Measurements from ENCODE around the gene C16orf87. TPM values are rescaled to one million over a fixed set of nuclear protein-coding genes. Genes with fewer than 3 reads are reported as not detected.

Gene C16orf87
- total and polyA plus RNA-seq, 9 of the 15 experiments (the other 6 are each of a cell fraction or from before 2014, with no cell fraction given): 7.8 to 16.7 (median 10.5) TPM

DNA sequence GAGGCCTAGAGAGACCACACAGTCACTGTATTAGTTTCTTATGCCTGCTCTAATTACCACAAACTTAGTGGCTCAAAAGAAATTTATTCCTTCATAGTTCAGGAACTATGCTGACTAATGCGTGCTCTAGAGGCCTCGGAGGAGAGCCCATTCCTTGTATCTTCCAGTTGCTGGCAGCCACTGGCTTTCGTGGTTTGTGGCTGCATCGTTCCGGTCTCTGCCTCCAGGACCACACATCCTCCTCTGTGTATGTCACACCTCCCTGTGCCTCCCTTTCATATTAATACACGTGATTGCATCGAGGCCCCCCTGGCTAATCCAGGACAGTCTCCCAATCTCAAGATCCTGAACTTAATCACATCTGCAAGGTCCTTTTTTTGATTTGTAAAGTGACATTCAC, 65.9 kb downstream of the C16orf87 start:
- POLR2A ChIA-PET: no interaction called here
- no peak overlapping the region for H3K9ac ChIP-seq (ENCODE audit: insufficient read depth in 1 of 2, low read depth in 2 of 2, low read length in 2 of 2)
- in situ Hi-C loops (cut with MboI) (no loop called here), intact Hi-C loops (cut with micrococcal nuclease) (no loop called here)
- FAIRE-seq (no peak), ATAC-seq (no peak), DNase-seq (ENCODE audit: extremely low read depth in 1 of 4, low spot score in 3 of 4) (no peak)
- CTCF ChIA-PET (ENCODE audit: low intra/inter-chr PET ratio): no interaction called here
- no peak overlapping the region for H3K4me2 ChIP-seq (ENCODE audit: insufficient read depth, low read length)
- no TSS peak for BruUV-seq (replicated peaks)
- TF ChIP-seq ELF4 (CRISPR knock-in tag; IDR thresholded peaks at IDR 0.05) (no peak), STAT5B (CRISPR knock-in tag; IDR thresholded peaks at IDR 0.05) (no peak), RBFOX2 (IDR thresholded peaks at IDR 0.05; ENCODE audit: low read depth, low read length) (no peak), CXXC5 (CRISPR knock-in tag; IDR thresholded peaks at IDR 0.05) (no peak), KLF10 (CRISPR knock-in tag; IDR thresholded peaks at IDR 0.05) (no peak), STAT5A (IDR thresholded peaks at IDR 0.05; ENCODE audit: borderline replicate concordance, low read length) (no peak), FOXA3 (CRISPR knock-in tag; conservative IDR thresholded peaks at IDR 0.05 in 1 of 2, IDR thresholded peaks at IDR 0.05 in 1 of 2) (no peak), ZNF586 (CRISPR knock-in tag; conservative IDR thresholded peaks at IDR 0.05) (no peak), ZBTB17 (CRISPR knock-in tag; IDR thresholded peaks at IDR 0.05) (no peak), FOXP1 (CRISPR knock-in tag; IDR thresholded peaks at IDR 0.05) (no peak), BDP1 (IDR thresholded peaks at IDR 0.05; ENCODE audit: insufficient read depth, insufficient read length) (no peak)
- TF ChIP-seq, protein P1, sequence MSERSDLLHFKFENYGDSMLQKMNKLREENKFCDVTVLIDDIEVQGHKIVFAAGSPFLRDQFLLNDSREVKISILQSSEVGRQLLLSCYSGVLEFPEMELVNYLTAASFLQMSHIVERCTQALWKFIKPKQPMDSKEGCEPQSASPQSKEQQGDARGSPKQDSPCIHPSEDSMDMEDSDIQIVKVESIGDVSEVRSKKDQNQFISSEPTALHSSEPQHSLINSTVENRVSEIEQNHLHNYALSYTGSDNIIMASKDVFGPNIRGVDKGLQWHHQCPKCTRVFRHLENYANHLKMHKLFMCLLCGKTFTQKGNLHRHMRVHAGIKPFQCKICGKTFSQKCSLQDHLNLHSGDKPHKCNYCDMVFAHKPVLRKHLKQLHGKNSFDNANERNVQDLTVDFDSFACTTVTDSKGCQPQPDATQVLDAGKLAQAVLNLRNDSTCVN (CRISPR knock-in tag; IDR thresholded peaks at IDR 0.05): no peak
- TF ChIP-seq, protein P2, sequence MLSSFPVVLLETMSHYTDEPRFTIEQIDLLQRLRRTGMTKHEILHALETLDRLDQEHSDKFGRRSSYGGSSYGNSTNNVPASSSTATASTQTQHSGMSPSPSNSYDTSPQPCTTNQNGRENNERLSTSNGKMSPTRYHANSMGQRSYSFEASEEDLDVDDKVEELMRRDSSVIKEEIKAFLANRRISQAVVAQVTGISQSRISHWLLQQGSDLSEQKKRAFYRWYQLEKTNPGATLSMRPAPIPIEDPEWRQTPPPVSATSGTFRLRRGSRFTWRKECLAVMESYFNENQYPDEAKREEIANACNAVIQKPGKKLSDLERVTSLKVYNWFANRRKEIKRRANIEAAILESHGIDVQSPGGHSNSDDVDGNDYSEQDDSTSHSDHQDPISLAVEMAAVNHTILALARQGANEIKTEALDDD (IDR thresholded peaks at IDR 0.05): no peak
- TF ChIP-seq, protein P3, sequence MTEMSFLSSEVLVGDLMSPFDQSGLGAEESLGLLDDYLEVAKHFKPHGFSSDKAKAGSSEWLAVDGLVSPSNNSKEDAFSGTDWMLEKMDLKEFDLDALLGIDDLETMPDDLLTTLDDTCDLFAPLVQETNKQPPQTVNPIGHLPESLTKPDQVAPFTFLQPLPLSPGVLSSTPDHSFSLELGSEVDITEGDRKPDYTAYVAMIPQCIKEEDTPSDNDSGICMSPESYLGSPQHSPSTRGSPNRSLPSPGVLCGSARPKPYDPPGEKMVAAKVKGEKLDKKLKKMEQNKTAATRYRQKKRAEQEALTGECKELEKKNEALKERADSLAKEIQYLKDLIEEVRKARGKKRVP (CRISPR knock-in tag; IDR thresholded peaks at IDR 0.05): no peak
- TF ChIP-seq, protein P4, sequence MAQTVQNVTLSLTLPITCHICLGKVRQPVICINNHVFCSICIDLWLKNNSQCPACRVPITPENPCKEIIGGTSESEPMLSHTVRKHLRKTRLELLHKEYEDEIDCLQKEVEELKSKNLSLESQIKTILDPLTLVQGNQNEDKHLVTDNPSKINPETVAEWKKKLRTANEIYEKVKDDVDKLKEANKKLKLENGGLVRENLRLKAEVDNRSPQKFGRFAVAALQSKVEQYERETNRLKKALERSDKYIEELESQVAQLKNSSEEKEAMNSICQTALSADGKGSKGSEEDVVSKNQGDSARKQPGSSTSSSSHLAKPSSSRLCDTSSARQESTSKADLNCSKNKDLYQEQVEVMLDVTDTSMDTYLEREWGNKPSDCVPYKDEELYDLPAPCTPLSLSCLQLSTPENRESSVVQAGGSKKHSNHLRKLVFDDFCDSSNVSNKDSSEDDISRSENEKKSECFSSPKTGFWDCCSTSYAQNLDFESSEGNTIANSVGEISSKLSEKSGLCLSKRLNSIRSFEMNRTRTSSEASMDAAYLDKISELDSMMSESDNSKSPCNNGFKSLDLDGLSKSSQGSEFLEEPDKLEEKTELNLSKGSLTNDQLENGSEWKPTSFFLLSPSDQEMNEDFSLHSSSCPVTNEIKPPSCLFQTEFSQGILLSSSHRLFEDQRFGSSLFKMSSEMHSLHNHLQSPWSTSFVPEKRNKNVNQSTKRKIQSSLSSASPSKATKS (CRISPR knock-in tag; IDR thresholded peaks at IDR 0.05): no peak
- no peaks in the 10 kb centered on the region for H3K9me3 ChIP-seq (replicated peaks; ENCODE audit: control insufficient read depth, insufficient read depth, low read depth, low read length)
- no peak overlapping the region for H3K4me3 ChIP-seq
- no peaks in the 10 kb centered on the region for H3K27me3 ChIP-seq (ENCODE audit: control insufficient read depth in 2 of 2, insufficient read depth in 2 of 2, low read length in 2 of 2)
- no peaks in the 10 kb centered on the region for H4K20me1 ChIP-seq (replicated peaks; ENCODE audit: control insufficient read depth, insufficient read depth, low read length)
- no peaks in the 10 kb centered on the region; a peak in 1 of 5 replicates for H3K4me1 ChIP-seq (replicated peaks in 1 of 2; ENCODE audit: control insufficient read depth in 2 of 2, insufficient read depth in 2 of 2, low read length in 2 of 2)
- no peak overlapping the region for H3K27ac ChIP-seq (ENCODE audit: extremely low read depth, low read depth, low read length)
- WGBS (ENCODE audit: insufficient coverage, low coverage, missing lambda C conversion rate): 20% methylated on average over 7 of the region's 7 CpGs
- H3K36me3 ChIP-seq (ENCODE audit: control insufficient read depth, insufficient read depth, low read length): no peaks in the 10 kb centered on the region
- H3K79me2 ChIP-seq (ENCODE audit: control insufficient read depth, insufficient read depth, low read length): no peaks in the 10 kb centered on the region
- no peaks in the 10 kb centered on the region for H3K9me1 ChIP-seq (ENCODE audit: control insufficient read depth, insufficient read depth, low read length)
- no peak overlapping the region for H2AFZ ChIP-seq (ENCODE audit: low read depth, low read length)
